22Rv1 (cell line): ENCODE data around the gene ATG7.

ENCODE experiments used
- H3K27ac ChIP-seq: fragments of 450-650 bp; 2 replicates; pipeline ENCODE4 v1.5.1; 2017
- CTCF ChIP-seq: fragments of 450-650 bp; IDR thresholded peaks from 2 replicates; pipeline ENCODE4 v1.5.1; 2017; ENCODE audit warnings: mild to moderate bottlenecking
- ZFX ChIP-seq: fragments of 450-650 bp; IDR thresholded peaks from 2 replicates; pipeline ENCODE4 v1.6.1; 2017; ENCODE audit warnings: antibody characterized with exemption, borderline replicate concordance

Gene ATG7

GRCh38 chr3:11603628-11604027 lies 331.4 kb downstream of the ATG7 start:
- no peak for TF ChIP-seq CTCF
- no peak for TF ChIP-seq ZFX
- H3K27ac ChIP-seq, result no peak overlapping the region

- TF ChIP-seq ZFX, result no peak
Measured at GRCh38 chr3:11604139-11604892, 332.1 kb downstream of the ATG7 start.

GRCh38 chr3:11605398-11605797 lies 333.2 kb downstream of the ATG7 start:
- no peak overlapping the region for H3K27ac ChIP-seq
- TF ChIP-seq ZFX (no peak), CTCF (no peak)

More at GRCh38 chr3:11604139-11604892, 332.1 kb downstream of the ATG7 start:
- H3K27ac ChIP-seq, result no peak overlapping the region

GRCh38 chr3:11606090-11606784 lies 334.0 kb downstream of the ATG7 start:
- TF ChIP-seq CTCF (no peak), ZFX (no peak)
- no peak overlapping the region for H3K27ac ChIP-seq

- H3K27ac ChIP-seq, result no peak overlapping the region
- TF ChIP-seq CTCF (no peak), ZFX (no peak)
Measured at GRCh38 chr3:11606865-11607440, 334.8 kb downstream of the ATG7 start.
